Stimulated activated naive CD8-positive, alpha-beta T cell treated with anti-CD3 and anti-CD28 coated beads, Interleukin-15, amount 100 ng/mL, for 72 hours (primary cell): ENCODE measurements around the gene HOXB9.

Experiments used
- ATAC-seq: fragments of 150-1000 bp; cut with Tn5 transposase; 2 replicates; pipeline ENCODE4 v1.10.0; 2021; ENCODE audit warnings: mild to moderate bottlenecking, moderate library complexity
- DNase-seq, 2 donors: peaks; one replicate each; pipeline ENCODE4 v3.0.0; 2021 to 2022
- H3K27ac Mint-ChIP-seq, 2 donors: one replicate each; pipeline ENCODE4 v1.8.0; 2022; ENCODE audit warnings: mild to moderate bottlenecking in 2 of 2, mixed read lengths in 2 of 2, moderate library complexity in 2 of 2
- H3K27me3 Mint-ChIP-seq: one replicate; pipeline ENCODE4 v1.8.0; 2022; ENCODE audit warnings: mixed read lengths
- H3K4me1 Mint-ChIP-seq: one replicate; pipeline ENCODE4 v1.8.0; 2022; ENCODE audit warnings: mild to moderate bottlenecking, mixed read lengths
- H3K4me3 Mint-ChIP-seq, 2 donors: one replicate each; pipeline ENCODE4 v1.8.0; 2022; ENCODE audit warnings: mild to moderate bottlenecking in 2 of 2, mixed read lengths in 2 of 2, moderate library complexity in 1 of 2
- H3K9me3 Mint-ChIP-seq, 2 donors: one replicate each; pipeline ENCODE4 v1.8.0; 2022; ENCODE audit warnings: mixed read lengths in 2 of 2

Gene HOXB9

DNA sequence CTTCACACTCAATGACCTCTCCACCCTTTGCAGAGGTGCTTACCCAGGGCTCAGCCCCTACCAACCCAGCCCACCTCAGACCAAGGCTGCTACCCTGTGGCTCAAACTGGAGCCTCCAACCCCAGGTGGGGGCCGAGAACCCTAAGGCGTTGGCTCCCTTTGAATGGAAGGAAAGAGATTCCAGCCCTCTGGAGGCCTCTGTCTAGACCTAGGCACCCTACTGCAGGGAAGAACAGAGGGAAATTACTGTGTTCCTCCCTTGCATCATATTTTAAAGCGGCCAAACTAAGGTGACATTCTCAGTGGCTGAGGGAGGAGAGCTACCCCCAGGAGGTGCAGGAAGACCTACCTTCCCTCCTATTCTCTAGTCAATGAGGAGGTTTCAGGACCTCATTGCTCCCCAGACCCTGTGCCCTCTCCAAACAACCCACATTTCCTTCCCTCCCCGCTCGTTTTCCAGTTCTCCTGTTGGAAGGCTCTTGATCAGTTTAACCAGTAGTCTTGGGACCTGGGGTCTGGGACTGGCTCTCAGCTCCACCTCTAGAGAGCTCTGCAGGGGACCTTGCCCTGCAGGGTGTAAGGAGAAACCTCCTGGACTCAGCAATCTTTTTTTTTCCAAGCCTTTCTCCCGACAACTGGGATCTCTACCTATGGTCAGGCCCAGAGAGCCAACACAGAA, 5.6 kb downstream of the HOXB9 start:
- Mint-ChIP-seq H3K9me3 (no peaks in the 10 kb centered on the region), H3K4me3 (no peak overlapping the region)

DNA sequence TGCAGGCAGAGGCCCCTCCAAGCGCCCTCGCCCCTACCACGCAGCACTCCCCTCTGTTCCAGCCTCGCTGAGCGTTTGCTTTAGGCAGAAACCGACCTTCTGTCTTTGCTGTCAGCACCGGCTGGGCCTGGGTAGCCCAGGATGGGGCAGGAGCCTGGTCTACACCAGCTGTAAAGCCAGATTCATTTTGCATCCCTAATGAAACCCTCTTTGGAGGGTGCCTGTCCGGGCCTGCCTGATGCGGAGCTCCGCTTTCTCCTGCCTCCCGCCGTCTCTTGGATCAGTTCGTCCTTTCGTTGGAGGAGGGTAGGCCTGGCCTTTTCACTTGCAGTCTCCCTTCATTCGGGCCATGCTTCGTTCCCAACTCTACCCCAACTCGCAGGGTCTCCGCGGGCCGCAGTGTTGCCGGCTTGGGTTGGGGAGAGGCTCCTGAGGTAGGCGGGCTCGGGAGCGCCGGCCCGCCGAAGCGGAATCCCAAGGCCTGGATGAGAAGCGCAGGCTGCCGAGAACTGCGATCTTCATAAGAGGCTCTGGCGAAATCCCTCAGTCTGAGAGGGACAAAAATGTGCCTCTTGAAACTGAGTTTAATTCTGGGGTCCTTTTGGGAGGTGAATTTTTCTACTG, 6.2 kb downstream of the HOXB9 start:
- DNase-seq (no peak), ATAC-seq (no peak)
- H3K27ac Mint-ChIP-seq: no peak overlapping the region
- H3K27me3 Mint-ChIP-seq: peaks cover 99% of the 10 kb centered on the region
- H3K4me1 Mint-ChIP-seq: peaks cover 37% of the 10 kb centered on the region
- no peaks in the 10 kb centered on the region for H3K9me3 Mint-ChIP-seq
- H3K4me3 Mint-ChIP-seq: peak overlapping the region in 1 of 2 donors; percentile 61

More for the DNA sequence above, 5.6 kb downstream of the HOXB9 start:
- Mint-ChIP-seq H3K27ac (no peak overlapping the region), H3K4me1 (peaks cover 36% of the 10 kb centered on the region), H3K27me3 (peaks cover 96% of the 10 kb centered on the region)
- ATAC-seq: no peak
- DNase-seq: no peak

DNA sequence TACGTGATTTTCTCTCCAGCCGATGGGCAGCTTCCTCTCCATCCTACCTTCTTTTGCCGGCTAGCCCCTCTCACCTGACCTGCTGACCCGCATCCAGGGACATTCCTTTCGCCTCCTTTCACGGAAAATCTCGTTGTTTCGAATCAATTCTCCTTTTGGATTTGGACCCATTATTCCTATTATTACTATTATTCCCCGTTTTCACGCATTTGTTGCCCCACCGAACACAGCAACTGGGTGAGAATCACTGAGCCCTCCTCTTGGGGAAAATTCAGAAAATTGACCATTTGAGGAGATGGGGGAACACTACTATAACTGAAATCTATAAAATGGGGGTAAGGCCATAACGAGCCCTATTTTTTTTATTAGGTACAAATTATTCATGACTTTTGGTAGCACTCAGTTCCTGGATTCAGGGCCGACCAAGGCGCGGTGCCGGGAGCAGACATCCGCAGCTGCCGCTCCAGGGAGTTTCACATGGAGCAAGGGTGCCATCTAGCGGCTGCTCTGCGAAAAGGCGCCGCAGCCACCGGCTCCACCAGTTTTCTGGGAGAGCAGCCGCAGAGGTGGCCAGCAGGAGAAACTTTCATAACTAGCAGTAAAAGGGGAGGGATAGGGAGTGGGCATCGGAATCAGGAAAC, 7.8 kb downstream of the HOXB9 start:
- ATAC-seq: peak; percentile 72
- H3K27me3 Mint-ChIP-seq: peaks cover 100% of the 10 kb centered on the region
- H3K27ac Mint-ChIP-seq: no peak overlapping the region
- H3K4me1 Mint-ChIP-seq: peaks cover 52% of the 10 kb centered on the region
- peak overlapping the region; percentile 63 to 64 for H3K4me3 Mint-ChIP-seq
- DNase-seq: peak; percentile 78 to 79
- no peaks in the 10 kb centered on the region for H3K9me3 Mint-ChIP-seq

DNA sequence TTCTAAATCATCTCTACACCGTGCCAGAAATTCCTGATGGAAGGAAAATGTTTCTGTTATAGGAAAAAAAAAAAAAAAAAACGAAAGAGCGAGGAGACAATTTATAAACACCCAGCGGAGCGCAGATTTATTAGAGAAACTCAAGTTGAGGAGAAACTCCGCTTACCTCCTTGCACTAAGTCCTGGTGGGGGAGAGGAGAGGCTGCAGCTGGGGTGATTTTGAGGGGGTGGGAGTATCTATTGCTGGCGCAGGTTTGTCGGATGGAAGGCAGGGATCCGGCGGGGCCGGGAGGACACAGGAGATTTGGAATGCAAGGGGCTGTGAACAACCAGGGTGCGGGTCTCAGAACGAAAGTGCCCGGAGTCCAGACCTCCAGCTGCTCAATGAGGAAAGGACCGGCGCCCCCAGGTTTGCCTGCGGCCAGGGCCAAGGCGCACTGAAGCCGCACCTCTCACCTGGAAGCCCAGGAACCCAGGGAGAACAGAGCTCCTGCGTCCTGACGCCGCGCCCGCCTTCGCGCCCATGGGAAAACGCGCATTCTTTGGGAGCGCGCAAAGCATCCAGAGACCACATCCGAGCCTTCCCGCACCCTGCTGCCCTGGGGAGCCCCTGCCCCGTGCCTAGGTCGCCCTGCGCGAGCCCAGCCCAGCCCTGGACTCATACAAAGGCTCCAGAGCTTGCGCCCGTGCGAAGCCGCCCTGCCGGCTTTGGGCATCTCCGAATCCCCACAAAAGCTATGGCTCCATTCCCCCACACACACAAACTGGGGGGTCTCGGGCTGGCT, 8.5 kb downstream of the HOXB9 start:
- no peak overlapping the region for H3K27ac Mint-ChIP-seq
- peaks cover 100% of the 10 kb centered on the region for H3K27me3 Mint-ChIP-seq
- no peak overlapping the region for H3K4me3 Mint-ChIP-seq
- no peaks in the 10 kb centered on the region for H3K9me3 Mint-ChIP-seq
- no peak for ATAC-seq
- no peak for DNase-seq
- H3K4me1 Mint-ChIP-seq: peaks cover 59% of the 10 kb centered on the region

DNA sequence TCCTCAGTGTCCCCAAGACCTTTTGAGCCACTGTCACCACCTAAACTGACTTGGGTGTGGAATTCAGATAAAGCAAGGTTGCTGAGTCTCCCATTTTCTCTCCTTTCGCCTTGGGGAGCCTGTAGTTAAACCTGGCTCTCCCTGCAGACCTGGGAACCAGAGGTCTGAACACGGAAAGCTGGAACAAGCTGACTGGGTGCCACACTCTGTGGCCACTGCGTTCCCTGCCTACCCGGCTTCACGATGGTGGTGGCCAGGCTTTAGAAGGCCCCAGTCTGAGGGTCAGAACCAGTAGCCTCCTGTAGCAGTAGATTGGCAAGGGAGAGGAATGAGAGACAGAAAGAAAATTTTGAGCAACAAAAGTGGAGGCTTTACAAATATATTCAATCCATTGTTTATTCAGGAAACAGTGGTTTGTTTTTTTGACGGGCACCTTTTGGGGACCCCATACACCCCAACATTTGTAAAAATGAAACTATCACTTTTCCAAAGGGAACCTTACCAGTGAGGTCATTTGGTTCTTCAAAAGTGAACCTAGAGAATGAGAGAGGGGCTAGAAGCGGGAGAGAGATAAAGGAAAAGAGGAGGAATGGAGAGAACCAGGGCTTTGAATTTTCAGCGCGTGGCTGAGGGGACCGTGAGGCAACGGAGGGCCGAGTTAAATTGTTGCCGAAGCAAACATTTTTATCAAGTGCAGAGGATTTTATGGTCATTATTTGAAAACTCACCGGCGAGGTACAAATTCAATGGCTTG, 9.3 kb downstream of the HOXB9 start:
- Mint-ChIP-seq H3K4me1 (peaks cover 66% of the 10 kb centered on the region), H3K27ac (no peak overlapping the region), H3K4me3 (no peak overlapping the region), H3K9me3 (no peaks in the 10 kb centered on the region), H3K27me3 (peaks cover 100% of the 10 kb centered on the region)
- no peak for ATAC-seq
- DNase-seq: no peak

DNA sequence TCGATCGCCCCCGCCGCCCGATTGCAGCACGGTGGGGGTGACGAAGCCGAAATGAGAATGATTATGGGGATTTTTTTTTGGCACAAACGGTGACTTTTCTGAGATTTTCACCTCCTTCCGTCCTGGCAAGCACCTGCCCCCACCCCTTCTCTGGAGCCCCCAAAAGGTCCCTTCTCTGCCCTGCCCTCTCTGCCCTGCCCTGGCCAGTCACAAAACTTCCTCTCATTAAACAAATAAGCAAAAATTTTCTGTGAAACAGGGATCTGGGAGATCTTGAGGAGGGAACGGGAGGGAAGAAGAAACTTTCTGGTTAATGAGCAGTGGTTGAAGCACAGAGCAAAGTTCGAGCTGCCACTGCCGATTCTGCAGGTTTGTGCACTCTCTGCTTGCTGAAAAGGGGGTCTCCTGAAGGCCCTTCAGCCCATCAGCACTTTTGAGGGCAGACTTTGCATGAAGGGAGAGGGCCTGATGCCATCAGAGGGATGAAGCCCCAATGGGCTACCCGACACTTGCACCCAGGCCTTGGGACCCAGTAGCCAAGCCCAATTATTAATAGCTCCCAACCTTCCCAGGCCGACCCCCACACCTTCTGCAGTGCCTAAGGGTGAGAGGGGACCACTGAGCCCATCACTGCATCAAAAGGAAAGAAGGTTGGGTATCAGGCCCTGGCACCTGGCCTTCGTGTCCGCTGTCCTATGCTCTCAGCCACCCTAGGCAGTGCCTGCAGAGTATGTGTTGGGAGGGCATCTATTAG, 10.0 kb downstream of the HOXB9 start:
- Mint-ChIP-seq H3K27me3 (peaks cover 100% of the 10 kb centered on the region), H3K4me1 (peaks cover 74% of the 10 kb centered on the region), H3K9me3 (no peaks in the 10 kb centered on the region), H3K4me3 (no peak overlapping the region), H3K27ac (no peak overlapping the region)
- ATAC-seq (no peak), DNase-seq (no peak)

DNA sequence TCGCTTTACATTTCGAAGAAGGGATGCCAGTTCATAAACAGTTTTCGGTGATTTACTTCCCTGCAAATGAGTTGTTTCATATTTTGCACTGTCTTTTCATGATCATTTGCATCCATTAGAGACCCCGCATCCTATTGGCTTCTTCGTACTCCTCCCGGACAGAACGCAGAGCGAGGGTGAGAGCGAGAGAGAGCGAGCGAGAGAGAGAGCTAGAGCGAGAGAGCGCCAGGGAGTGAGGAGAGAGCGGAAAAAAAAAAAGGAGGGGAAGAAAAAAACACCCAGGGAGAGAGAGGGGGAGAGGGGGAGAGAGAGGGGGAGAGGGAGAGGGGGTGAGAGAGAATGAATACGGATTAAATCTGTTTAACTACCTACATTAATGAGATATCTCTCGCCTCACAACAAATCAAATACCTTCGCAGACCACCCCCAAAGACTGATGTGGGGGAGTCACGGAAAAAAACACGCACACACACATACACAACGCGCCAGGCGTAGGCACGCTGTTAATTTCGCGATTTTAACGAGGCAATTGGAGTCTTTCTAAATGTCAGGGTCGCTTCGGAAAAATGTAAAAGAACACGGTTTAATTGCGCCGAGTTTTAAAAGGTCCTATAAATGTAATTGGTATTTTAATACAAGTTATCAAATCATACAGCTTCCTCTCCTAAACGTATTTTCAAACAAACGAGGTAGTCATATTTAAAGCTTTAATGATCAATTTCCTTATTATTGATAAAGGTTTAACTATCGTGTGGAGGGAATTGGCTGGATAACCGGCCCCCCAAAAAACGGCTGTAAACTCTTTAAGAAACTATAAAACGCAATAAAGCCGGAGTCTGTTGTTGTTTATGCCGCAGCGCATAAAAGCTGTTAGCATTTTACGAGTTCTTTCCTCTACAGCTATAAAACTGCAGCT, 10.9 kb downstream of the HOXB9 start, which contains the start of gene HOXB8:
HOXB8 (minus strand) TSS at position 246 of the 916 bp plus-strand sequence. CDS start 588 bp downstream, outside the sequence.
- Mint-ChIP-seq H3K27me3 (peaks cover 98% of the 10 kb centered on the region), H3K27ac (peak within 1 kb of the TSS in 1 of 2 donors; percentile 81), H3K4me3 (peak within 1 kb of the TSS; percentile 77 to 89), H3K4me1 (peaks cover 79% of the 10 kb centered on the region), H3K9me3 (no peaks in the 10 kb centered on the region)
- DNase-seq (no peak), ATAC-seq (no peak)

DNA sequence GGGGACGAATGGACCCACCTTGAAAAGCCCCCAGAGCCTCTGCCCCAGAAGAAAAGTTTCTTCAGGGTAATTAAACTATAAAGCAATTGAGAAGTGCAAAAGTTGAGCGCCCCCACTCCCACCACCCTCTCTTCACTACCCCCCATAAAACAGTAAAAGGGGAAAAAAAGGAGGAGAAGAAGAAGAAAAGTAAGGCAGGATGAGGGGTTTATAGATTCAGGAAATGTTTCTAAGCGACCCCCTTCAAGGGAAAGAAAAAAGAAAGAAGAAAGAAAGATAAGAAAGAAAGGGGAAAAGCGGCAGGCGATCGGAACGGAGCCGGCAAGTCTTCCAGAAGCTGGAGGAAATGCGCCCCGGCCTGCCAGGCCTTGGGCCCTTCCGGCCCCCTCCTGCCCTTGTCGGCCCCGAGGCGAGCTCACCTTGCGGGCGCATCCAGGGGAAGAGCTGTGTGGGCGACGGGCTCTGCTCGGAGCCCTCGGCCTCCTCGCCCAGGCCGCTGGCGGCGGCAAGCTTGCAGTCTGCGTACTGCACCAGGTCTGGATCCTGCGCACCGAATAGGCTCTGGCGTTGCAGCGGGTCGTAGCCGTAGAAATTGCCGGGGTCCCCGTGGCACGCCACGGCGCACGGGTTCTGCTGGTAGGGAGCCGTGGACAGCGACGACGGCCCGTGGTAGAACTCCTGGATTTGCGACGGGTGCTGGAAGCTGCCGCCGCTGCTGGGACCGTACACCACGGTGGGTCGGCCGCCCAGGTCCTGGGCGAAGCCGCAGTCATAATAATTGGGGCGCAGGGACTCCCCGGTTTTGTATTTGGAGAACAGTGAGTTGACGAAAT, 12.1 kb downstream of the HOXB9 start:
- H3K9me3 Mint-ChIP-seq: no peaks in the 10 kb centered on the region
- H3K27me3 Mint-ChIP-seq: peaks cover 96% of the 10 kb centered on the region
- H3K4me3 Mint-ChIP-seq: peak overlapping the region; percentile 77 to 89
- peak overlapping the region in 1 of 2 donors; percentile 81 for H3K27ac Mint-ChIP-seq
- no peak for DNase-seq
- H3K4me1 Mint-ChIP-seq: peaks cover 71% of the 10 kb centered on the region
- no peak for ATAC-seq

DNA sequence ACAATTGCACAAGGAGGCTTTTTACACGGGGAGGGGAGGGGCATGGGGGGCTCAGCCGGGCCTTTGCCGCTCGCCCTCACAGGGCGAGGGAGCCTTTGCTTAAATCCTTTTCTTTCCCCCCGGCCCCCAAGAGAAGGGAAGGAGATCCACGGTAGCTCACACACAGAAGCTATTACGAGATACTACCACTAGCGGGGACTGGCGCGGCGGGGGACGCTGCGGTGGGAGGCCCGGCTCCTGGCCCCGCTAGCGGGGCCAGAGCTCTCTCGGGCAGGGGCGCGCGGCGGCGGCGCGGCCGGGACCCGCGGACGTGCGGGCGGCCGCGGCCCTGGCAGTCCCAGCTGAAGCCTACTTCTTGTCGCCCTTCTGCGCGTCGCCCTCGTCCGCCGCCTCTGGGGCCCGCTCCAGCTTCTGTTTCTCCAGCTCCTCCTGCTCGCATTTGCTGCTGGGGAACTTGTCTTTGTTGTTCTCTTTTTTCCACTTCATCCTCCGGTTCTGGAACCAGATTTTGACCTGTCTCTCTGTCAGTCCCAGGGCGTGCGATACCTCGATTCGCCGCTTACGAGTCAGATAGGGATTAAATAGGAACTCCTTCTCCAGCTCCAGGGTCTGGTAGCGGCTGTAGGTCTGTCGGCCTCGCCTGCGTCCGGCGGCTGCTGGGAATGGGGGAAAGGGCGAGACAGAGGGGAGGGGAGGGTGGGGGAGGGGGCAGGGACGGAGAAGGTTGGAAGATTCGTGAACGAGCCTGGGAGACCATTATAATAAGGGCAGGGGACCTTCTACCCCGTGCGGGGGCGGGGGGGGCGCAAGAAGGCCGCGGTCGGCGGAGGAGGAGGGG, 13.1 kb downstream of the HOXB9 start:
- H3K4me1 Mint-ChIP-seq: peaks cover 61% of the 10 kb centered on the region
- H3K9me3 Mint-ChIP-seq: no peaks in the 10 kb centered on the region
- ATAC-seq: peak; percentile 66
- H3K27ac Mint-ChIP-seq: no peak overlapping the region
- peaks cover 96% of the 10 kb centered on the region for H3K27me3 Mint-ChIP-seq
- DNase-seq: peak; percentile 49 to 60
- peak overlapping the region; percentile 96 to 99 for H3K4me3 Mint-ChIP-seq

DNA sequence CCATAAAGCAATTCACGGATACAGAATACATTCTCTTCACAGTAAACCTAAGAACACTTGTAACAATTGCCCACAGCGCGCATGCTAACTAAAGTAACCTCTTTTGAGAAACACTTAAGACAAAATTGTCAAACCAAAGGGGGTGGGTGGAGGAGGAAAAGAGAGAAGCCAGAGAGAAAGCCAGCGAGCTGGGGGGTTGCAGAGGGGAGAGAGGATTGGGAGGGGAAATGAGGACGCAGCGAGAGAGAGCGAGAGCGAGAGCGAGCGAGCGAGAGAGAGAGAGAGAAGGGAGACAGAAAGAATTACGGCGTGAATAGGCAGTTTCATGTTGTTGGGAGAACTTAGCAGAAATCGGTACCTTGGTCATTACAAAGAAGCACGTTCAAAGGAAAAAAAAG, 13.7 kb downstream of the HOXB9 start:
- Mint-ChIP-seq H3K27me3 (peaks cover 96% of the 10 kb centered on the region), H3K4me1 (peaks cover 56% of the 10 kb centered on the region), H3K9me3 (no peaks in the 10 kb centered on the region), H3K27ac (no peak overlapping the region), H3K4me3 (peak overlapping the region; percentile 96 to 99)
- ATAC-seq: peak; percentile 6
- no peak for DNase-seq

DNA sequence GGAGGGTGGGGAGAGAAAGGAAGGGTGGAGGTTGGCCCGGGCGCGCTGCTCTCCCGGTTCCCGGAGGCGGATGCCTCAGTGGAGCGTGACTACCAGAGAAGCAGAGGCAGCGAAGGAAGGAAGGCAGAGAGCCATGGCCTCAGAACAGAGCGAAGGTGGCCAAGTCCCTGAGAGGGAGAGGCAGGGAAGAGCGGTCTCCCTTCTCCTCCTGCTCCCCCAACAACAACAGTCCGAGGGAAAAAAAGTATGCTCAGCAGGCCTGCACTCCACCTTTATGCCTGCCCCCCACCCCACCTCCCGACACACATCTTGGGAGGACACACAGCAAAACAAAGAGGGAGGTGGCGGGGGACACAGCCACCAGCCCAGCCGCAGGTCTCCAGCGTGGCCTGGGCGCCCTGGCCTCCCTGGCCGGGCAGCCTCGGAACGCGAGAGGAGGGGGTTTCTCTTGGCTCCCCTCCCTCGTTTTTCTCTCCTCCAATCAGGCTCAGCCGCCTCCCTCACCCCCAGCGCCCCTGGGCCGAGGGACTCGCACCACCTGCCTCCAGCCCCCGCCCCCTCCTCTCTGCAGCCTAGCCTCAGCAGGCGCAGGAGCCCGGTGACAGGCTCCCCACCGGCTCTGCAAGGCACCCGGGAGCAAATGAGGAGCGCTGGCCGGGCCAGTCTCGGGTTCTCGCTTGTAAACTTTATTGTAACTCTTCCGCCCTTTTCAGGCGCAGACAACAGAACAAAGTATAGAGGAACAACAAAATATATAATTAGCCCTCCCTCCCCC, 14.3 kb downstream of the HOXB9 start:
- Mint-ChIP-seq H3K4me3 (peak overlapping the region; percentile 96 to 99), H3K9me3 (no peaks in the 10 kb centered on the region), H3K27ac (no peak overlapping the region)

More for the DNA sequence above, 14.3 kb downstream of the HOXB9 start:
- Mint-ChIP-seq H3K4me1 (peaks cover 50% of the 10 kb centered on the region), H3K27me3 (peaks cover 96% of the 10 kb centered on the region)
- ATAC-seq (peak; percentile 31), DNase-seq (no peak)
